Neural progenitor cell (in vitro differentiated cells): Measurements from ENCODE around the gene VCAN. TPM values are rescaled to one million over a fixed set of nuclear protein-coding genes. Genes with fewer than 3 reads are reported as not detected.

Experiments
- DNase-seq: peaks from one replicate; pipeline ENCODE4 v3.0.0-alpha.2; 2016; ENCODE audit warnings: low spot score
- H2AFZ ChIP-seq: fragments of 200-600 bp; sonication (generic); replicated peaks from 2 replicates; pipeline ENCODE4 v1.6.1; 2016; ENCODE audit warnings: antibody characterized with exemption
- H3F3A ChIP-seq: fragments of 200-600 bp; sonication (generic); 2 replicates; pipeline ENCODE4 v1.6.1; 2016; ENCODE audit warnings: antibody characterized with exemption, low read depth
- H3K27ac ChIP-seq: fragments of 200-600 bp; sonication (generic); 2 replicates; pipeline ENCODE4 v1.5.1; 2016; ENCODE audit warnings: mild to moderate bottlenecking
- H3K27me3 ChIP-seq: fragments of 200-600 bp; sonication (generic); 2 replicates; pipeline ENCODE4 v1.6.1; 2016; ENCODE audit warnings: mild to moderate bottlenecking, moderate library complexity
- H3K36me3 ChIP-seq: fragments of 200-600 bp; sonication (generic); 2 replicates; pipeline ENCODE4 v1.5.1; 2016
- H3K4me1 ChIP-seq: fragments of 200-600 bp; sonication (generic); 2 replicates; pipeline ENCODE4 v1.6.1; 2016; ENCODE audit warnings: mixed run types
- H3K4me2 ChIP-seq: fragments of 200-600 bp; sonication (generic); 2 replicates; pipeline ENCODE4 v1.6.1; 2016
- H3K4me3 ChIP-seq: fragments of 200-600 bp; sonication (generic); 2 replicates; pipeline ENCODE4 v1.5.1; 2016
- H3K79me2 ChIP-seq: fragments of 200-600 bp; sonication (generic); 2 replicates; pipeline ENCODE4 v1.6.1; 2016; ENCODE audit warnings: low read depth
- H3K9ac ChIP-seq: fragments of 200-600 bp; sonication (generic); 2 replicates; pipeline ENCODE4 v1.6.1; 2016
- H3K9me3 ChIP-seq: fragments of 200-600 bp; sonication (generic); 2 replicates; pipeline ENCODE4 v1.5.1; 2016; ENCODE audit warnings: low read depth
- H4K20me1 ChIP-seq: fragments of 200-600 bp; sonication (generic); 2 replicates; pipeline ENCODE4 v1.6.1; 2016; ENCODE audit warnings: low read depth
- H3K27ac Mint-ChIP-seq: 3 replicates; pipeline ENCODE4 v1.8.0; 2021; ENCODE audit warnings: mixed read lengths
- H3K27me3 Mint-ChIP-seq: 2 replicates; pipeline ENCODE4 v1.8.0; 2022; ENCODE audit warnings: low read depth, mild to moderate bottlenecking, inconsistent platforms, moderate library complexity, mixed read lengths; ENCODE audit not compliant: insufficient read depth
- H3K36me3 Mint-ChIP-seq: 3 replicates; pipeline ENCODE4 v1.8.0; 2021; ENCODE audit warnings: mixed read lengths
- H3K4me1 Mint-ChIP-seq: 3 replicates; pipeline ENCODE4 v1.8.0; 2021; ENCODE audit warnings: mixed read lengths
- H3K4me3 Mint-ChIP-seq: 3 replicates; pipeline ENCODE4 v1.8.0; 2021; ENCODE audit warnings: mild to moderate bottlenecking, moderate library complexity, mixed read lengths
- H3K9me3 Mint-ChIP-seq: 3 replicates; pipeline ENCODE4 v1.8.0; 2020; ENCODE audit warnings: mixed read lengths
- CTCF ChIP-seq: fragments of 200-600 bp; sonication (generic); IDR thresholded peaks from 2 replicates; pipeline ENCODE4 v1.5.1; 2017; ENCODE audit warnings: antibody characterized with exemption, mild to moderate bottlenecking
- EZH2 ChIP-seq: fragments of 200-600 bp; sonication (generic); IDR thresholded peaks from 2 replicates; pipeline ENCODE4 v1.6.1; 2017; ENCODE audit warnings: antibody characterized with exemption, mild to moderate bottlenecking, moderate library complexity
- EZH2phosphoT487 ChIP-seq: fragments of 200-600 bp; sonication (generic); IDR thresholded peaks from 2 replicates; pipeline ENCODE4 v1.6.1; 2017; ENCODE audit warnings: antibody characterized with exemption
- total RNA-seq: library from RNA; depleted of rRNA; stranded (reverse); fragments of >200 nt; gene quantifications from 2 replicates; pipeline ENCODE4 v1.2.3, GENCODE V29; 2015; ENCODE audit warnings: low replicate concordance

Gene VCAN
- total RNA-seq, 1 donor from 2014 or later = 101 TPM

GRCh38 chr5:83549076-83549475 is 77.5 kb downstream of the VCAN start:
- H3K27ac ChIP-seq = no peak overlapping the region
- H3K9me3 ChIP-seq = no peaks in the 10 kb centered on the region
- DNase-seq = no peak
- no peaks in the 10 kb centered on the region for H3K27me3 ChIP-seq
- H3K4me3 ChIP-seq = no peak overlapping the region
- H4K20me1 ChIP-seq = no peaks in the 10 kb centered on the region
- H2AFZ ChIP-seq = no peak overlapping the region
- peaks cover 55% of the 10 kb centered on the region for H3K36me3 Mint-ChIP-seq
- no peak for TF ChIP-seq EZH2
- TF ChIP-seq EZH2phosphoT487 = no peak
- TF ChIP-seq CTCF = no peak
- H3K4me1 Mint-ChIP-seq = no peaks in the 10 kb centered on the region
- H3F3A ChIP-seq = no peaks in the 10 kb centered on the region
- no peak overlapping the region for H3K4me2 ChIP-seq
- H3K9me3 Mint-ChIP-seq = no peaks in the 10 kb centered on the region
- H3K9ac ChIP-seq = no peak overlapping the region
- H3K27ac Mint-ChIP-seq = no peak overlapping the region
- no peaks in the 10 kb centered on the region for H3K4me1 ChIP-seq
- no peaks in the 10 kb centered on the region for H3K27me3 Mint-ChIP-seq
- no peak overlapping the region for H3K4me3 Mint-ChIP-seq
- peaks cover under 1% of the 10 kb centered on the region for H3K36me3 ChIP-seq
- no peaks in the 10 kb centered on the region for H3K79me2 ChIP-seq

- Histone ChIP-seq H3K4me2 (no peak overlapping the region), H3K4me1 (no peaks in the 10 kb centered on the region), H3K36me3 (peaks cover 5% of the 10 kb centered on the region), H3K27ac (no peak overlapping the region), H3K27me3 (no peaks in the 10 kb centered on the region), H3F3A (no peaks in the 10 kb centered on the region), H3K4me3 (no peak overlapping the region), H3K9me3 (no peaks in the 10 kb centered on the region), H2AFZ (no peak overlapping the region), H3K79me2 (no peaks in the 10 kb centered on the region), H4K20me1 (no peaks in the 10 kb centered on the region), H3K9ac (no peak overlapping the region)
- H3K4me1 Mint-ChIP-seq = no peaks in the 10 kb centered on the region
- no peaks in the 10 kb centered on the region for H3K9me3 Mint-ChIP-seq
- no peak for DNase-seq
- H3K27me3 Mint-ChIP-seq = no peaks in the 10 kb centered on the region
- H3K4me3 Mint-ChIP-seq = no peak overlapping the region
- H3K36me3 Mint-ChIP-seq = peaks cover 61% of the 10 kb centered on the region
- no peak for TF ChIP-seq CTCF
- no peak for TF ChIP-seq EZH2phosphoT487
- no peak for TF ChIP-seq EZH2
- H3K27ac Mint-ChIP-seq = no peak overlapping the region
Measured at GRCh38 chr5:83549674-83550073, 78.1 kb downstream of the VCAN start.

GRCh38 chr5:83551821-83552220 is 80.3 kb downstream of the VCAN start:
- Mint-ChIP-seq H3K9me3 (no peaks in the 10 kb centered on the region), H3K4me3 (no peak overlapping the region), H3K36me3 (peaks cover 61% of the 10 kb centered on the region), H3K4me1 (no peaks in the 10 kb centered on the region), H3K27ac (no peak overlapping the region), H3K27me3 (no peaks in the 10 kb centered on the region)
- H2AFZ ChIP-seq = no peak overlapping the region
- H3K36me3 ChIP-seq = peaks cover 8% of the 10 kb centered on the region
- TF ChIP-seq CTCF = no peak
- no peak for TF ChIP-seq EZH2phosphoT487
- no peak for TF ChIP-seq EZH2
- H3K4me1 ChIP-seq = no peaks in the 10 kb centered on the region
- H3K4me2 ChIP-seq = no peak overlapping the region
- H3K4me3 ChIP-seq = no peak overlapping the region
- DNase-seq = no peak
- H3K27ac ChIP-seq = no peak overlapping the region
- H3K79me2 ChIP-seq = no peaks in the 10 kb centered on the region
- no peaks in the 10 kb centered on the region for H3K9me3 ChIP-seq
- no peaks in the 10 kb centered on the region for H3K27me3 ChIP-seq
- H3F3A ChIP-seq = no peaks in the 10 kb centered on the region
- no peaks in the 10 kb centered on the region for H4K20me1 ChIP-seq
- no peak overlapping the region for H3K9ac ChIP-seq
